22Rv1 (cell line): ENCODE results near the gene KRTAP4-16.

Experiments
- ZFX ChIP-seq: fragments of 450-650 bp; IDR thresholded peaks from 2 replicates; pipeline ENCODE4 v1.6.1; 2017; ENCODE audit warnings: antibody characterized with exemption, borderline replicate concordance
- TF ChIP-seq, protein P1 (sequence below): fragments of 450-650 bp; IDR thresholded peaks from 2 replicates; pipeline ENCODE4 v1.5.1; 2017; ENCODE audit warnings: mild to moderate bottlenecking

GRCh38 chr17:41147531-41148204 is 45.7 kb upstream of the KRTAP4-16 start:
- TF ChIP-seq, protein P1, sequence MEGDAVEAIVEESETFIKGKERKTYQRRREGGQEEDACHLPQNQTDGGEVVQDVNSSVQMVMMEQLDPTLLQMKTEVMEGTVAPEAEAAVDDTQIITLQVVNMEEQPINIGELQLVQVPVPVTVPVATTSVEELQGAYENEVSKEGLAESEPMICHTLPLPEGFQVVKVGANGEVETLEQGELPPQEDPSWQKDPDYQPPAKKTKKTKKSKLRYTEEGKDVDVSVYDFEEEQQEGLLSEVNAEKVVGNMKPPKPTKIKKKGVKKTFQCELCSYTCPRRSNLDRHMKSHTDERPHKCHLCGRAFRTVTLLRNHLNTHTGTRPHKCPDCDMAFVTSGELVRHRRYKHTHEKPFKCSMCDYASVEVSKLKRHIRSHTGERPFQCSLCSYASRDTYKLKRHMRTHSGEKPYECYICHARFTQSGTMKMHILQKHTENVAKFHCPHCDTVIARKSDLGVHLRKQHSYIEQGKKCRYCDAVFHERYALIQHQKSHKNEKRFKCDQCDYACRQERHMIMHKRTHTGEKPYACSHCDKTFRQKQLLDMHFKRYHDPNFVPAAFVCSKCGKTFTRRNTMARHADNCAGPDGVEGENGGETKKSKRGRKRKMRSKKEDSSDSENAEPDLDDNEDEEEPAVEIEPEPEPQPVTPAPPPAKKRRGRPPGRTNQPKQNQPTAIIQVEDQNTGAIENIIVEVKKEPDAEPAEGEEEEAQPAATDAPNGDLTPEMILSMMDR = no peak
- TF ChIP-seq ZFX = no peak
